PC-3 (cell line): ENCODE results near the gene UAP1. TPM values are rescaled to one million over a fixed set of nuclear protein-coding genes. Genes with fewer than 3 reads are reported as not detected.

Experiments
- ATAC-seq: fragments of 200-7000 bp; cut with Tn5 transposase; 2 replicates; pipeline ENCODE4 v1.9.1; 2020; ENCODE audit warnings: mild to moderate bottlenecking, moderate library complexity
- BruUV-seq: library from RNA; stranded (reverse); fragments of 400-500 nt; replicated peaks from 2 replicates; lab custom pipeline; 2021; lab: Mats Ljungman, UMichigan
- CTCF ChIA-PET: fragments of 300-600 bp; sonication (Branson Sonifier 250); formaldehyde crosslinking; loops from one replicate; lab custom pipeline; 2022; ENCODE audit warnings: antibody characterized with exemption; lab: Charles Lee
- POLR2A ChIA-PET: fragments of 300-600 bp; sonication (Branson Sonifier 250); formaldehyde crosslinking; loops from one replicate; lab custom pipeline; 2022; ENCODE audit warnings: antibody characterized with exemption; ENCODE audit not compliant: unreplicated experiment; lab: Charles Lee
- DNase-seq: peaks from one replicate; pipeline ENCODE4 v3.0.0-alpha.2; 2015
- H2AFZ ChIP-seq: fragments of 300-600 bp; sonication (generic); 2 replicates; pipeline ENCODE4 v1.6.0; 2016; ENCODE audit warnings: antibody characterized with exemption, low read length
- H3F3A ChIP-seq: fragments of 300-600 bp; sonication (generic); one replicate; pipeline ENCODE4 v1.6.0; 2017; ENCODE audit warnings: antibody characterized with exemption, low read length, control low read depth, mild to moderate bottlenecking; ENCODE audit not compliant: unreplicated experiment
- H3K27ac ChIP-seq: fragments of 300-600 bp; sonication (generic); 2 replicates; pipeline ENCODE4 v1.5.1; 2016; ENCODE audit warnings: mild to moderate bottlenecking, low read length
- H3K27me3 ChIP-seq: fragments of 300-600 bp; sonication (generic); 2 replicates; pipeline ENCODE4 v1.6.1; 2016; ENCODE audit warnings: low read length, mixed read lengths
- H3K36me3 ChIP-seq: fragments of 300-600 bp; sonication (generic); 2 replicates; pipeline ENCODE4 v1.6.1; 2016; ENCODE audit warnings: low read depth, mixed run types, low read length, mixed read lengths
- H3K4me1 ChIP-seq: fragments of 300-600 bp; sonication (generic); 2 replicates; pipeline ENCODE4 v1.5.1; 2016; ENCODE audit warnings: low read length; ENCODE audit not compliant: insufficient read depth
- H3K4me2 ChIP-seq: fragments of 300-600 bp; sonication (generic); 2 replicates; pipeline ENCODE4 v1.6.0; 2016; ENCODE audit warnings: low read length
- H3K4me3 ChIP-seq: fragments of 300-600 bp; sonication (generic); 2 replicates; pipeline ENCODE4 v1.5.1; 2016; ENCODE audit warnings: mild to moderate bottlenecking, low read length, mixed read lengths
- H3K79me2 ChIP-seq: fragments of 300-600 bp; sonication (generic); 2 replicates; pipeline ENCODE4 v1.6.1; 2017; ENCODE audit warnings: low read length, mixed read lengths
- H3K9ac ChIP-seq: fragments of 300-600 bp; sonication (generic); 2 replicates; pipeline ENCODE4 v1.6.0; 2016; ENCODE audit warnings: mild to moderate bottlenecking, low read length
- H3K9me2 ChIP-seq: fragments of 300-600 bp; sonication (generic); replicated peaks from 2 replicates; pipeline ENCODE4 v1.6.1; 2016; ENCODE audit warnings: mixed run types, low read length, mixed read lengths
- H3K9me3 ChIP-seq: fragments of 300-600 bp; sonication (generic); 2 replicates; pipeline ENCODE4 v1.6.1; 2016; ENCODE audit warnings: low read length, mixed read lengths
- H4K20me1 ChIP-seq: fragments of 300-600 bp; sonication (generic); 2 replicates; pipeline ENCODE4 v1.6.1; 2016; ENCODE audit warnings: low read length, mixed read lengths
- CTCF ChIP-seq: fragments of 300-600 bp; sonication (generic); conservative IDR thresholded peaks from 2 replicates; pipeline ENCODE4 v1.5.1; 2017; ENCODE audit warnings: antibody characterized with exemption, low read depth, mild to moderate bottlenecking, low read length
- EZH2 ChIP-seq: fragments of 300-600 bp; sonication (generic); IDR thresholded peaks from one replicate; pipeline ENCODE4 v1.6.1; 2017; ENCODE audit warnings: antibody characterized with exemption, mild to moderate bottlenecking, low read length; ENCODE audit not compliant: unreplicated experiment
- EZH2phosphoT487 ChIP-seq: fragments of 300-600 bp; sonication (generic); IDR thresholded peaks from 2 replicates; pipeline ENCODE4 v1.6.1; 2018; ENCODE audit warnings: mild to moderate bottlenecking, antibody characterized with exemption, low read length, borderline replicate concordance
- intact Hi-C: fragments of 100-400 bp; cut with micrococcal nuclease; formaldehyde crosslinking; loops from 2 replicates; pipeline ENCODE4 v1.9.0; 2023
- total RNA-seq: library from RNA; depleted of rRNA; stranded (reverse); fragments of >200 nt; gene quantifications from 2 replicates; pipeline ENCODE4 v1.2.3, GENCODE V29; 2014

UAP1 gene
- total RNA-seq, 1 experiment from 2014 or later = 118 TPM

- Histone ChIP-seq H2AFZ (no peak overlapping the region), H3K36me3 (no peaks in the 10 kb centered on the region), H3K4me1 (peaks cover 18% of the 10 kb centered on the region), H3K79me2 (no peaks in the 10 kb centered on the region), H3K9me2 (0 out of 2 replicates have a peak, but pooled peaks cover 3% of the 10 kb centered on the region), H3K4me3 (no peak overlapping the region), H3K27me3 (no peaks in the 10 kb centered on the region), H4K20me1 (no peaks in the 10 kb centered on the region), H3K9me3 (no peaks in the 10 kb centered on the region), H3K4me2 (no peak overlapping the region), H3F3A (no peaks in the 10 kb centered on the region), H3K27ac (no peak overlapping the region), H3K9ac (no peak overlapping the region)
- CTCF ChIA-PET = no interaction called here
- BruUV-seq = no TSS peak
- intact Hi-C loops = no loop called here
- POLR2A ChIA-PET = no interaction called here
- no peak for ATAC-seq
- peak; percentile 39 for DNase-seq
- TF ChIP-seq CTCF = no peak
- no peak for TF ChIP-seq EZH2phosphoT487
- TF ChIP-seq EZH2 = no peak
These were observed 8.8 kb upstream of the UAP1 start for GRCh38 chr1:162552684-162553252.

GRCh38 chr1:162554258-162554657 is 7.3 kb upstream of the UAP1 start:
- Histone ChIP-seq H4K20me1 (no peaks in the 10 kb centered on the region), H3K4me2 (no peak overlapping the region), H3K4me1 (peaks cover 18% of the 10 kb centered on the region), H3K36me3 (no peaks in the 10 kb centered on the region), H3K79me2 (no peaks in the 10 kb centered on the region), H2AFZ (no peak overlapping the region), H3K27me3 (no peaks in the 10 kb centered on the region), H3K9me3 (no peaks in the 10 kb centered on the region), H3K9ac (no peak overlapping the region), H3K4me3 (no peak overlapping the region), H3K9me2 (0 out of 2 replicates have a peak, but pooled peaks cover 3% of the 10 kb centered on the region), H3K27ac (no peak overlapping the region), H3F3A (no peaks in the 10 kb centered on the region)
- POLR2A ChIA-PET = no interaction called here
- no TSS peak for BruUV-seq
- CTCF ChIA-PET = no interaction called here
- intact Hi-C loops = no loop called here
- ATAC-seq = no peak
- TF ChIP-seq EZH2phosphoT487 (no peak), EZH2 (no peak), CTCF (no peak)
- no peak for DNase-seq

GRCh38 chr1:162557536-162557935 is 4.0 kb upstream of the UAP1 start:
- intact Hi-C loops = no loop called here
- H3K9me3 ChIP-seq = no peaks in the 10 kb centered on the region
- no peaks in the 10 kb centered on the region for H3K9me2 ChIP-seq
- no peak overlapping the region for H3K27ac ChIP-seq
- BruUV-seq = no TSS peak
- ChIA-PET POLR2A (interaction anchor here (0.6 kb wide), 1 partner anchor 640 kb away, joined by 3 read pairs; no protein-coding TSS in a partner anchor), CTCF (no interaction called here)
- no peak for ATAC-seq
- no peak for DNase-seq
- no peak overlapping the region for H3K4me3 ChIP-seq
- H3K79me2 ChIP-seq = peaks cover 11% of the 10 kb centered on the region
- H4K20me1 ChIP-seq = no peaks in the 10 kb centered on the region
- H2AFZ ChIP-seq = no peak overlapping the region
- TF ChIP-seq EZH2 (no peak), CTCF (no peak), EZH2phosphoT487 (no peak)
- H3K36me3 ChIP-seq = no peaks in the 10 kb centered on the region
- H3K27me3 ChIP-seq = no peaks in the 10 kb centered on the region
- no peak overlapping the region for H3K9ac ChIP-seq
- H3K4me2 ChIP-seq = no peak overlapping the region
- H3K4me1 ChIP-seq = peaks cover 18% of the 10 kb centered on the region
- no peaks in the 10 kb centered on the region for H3F3A ChIP-seq
